Right lobe of liver (tissue), 6 donors: ENCODE data around the gene HYAL1. TPM values are rescaled to one million over a fixed set of nuclear protein-coding genes. Genes with fewer than 3 reads are reported as not detected.

Source experiments
- ATAC-seq, 4 donors: fragments of 200-7000 bp; cut with Tn5 transposase; one replicate each; pipeline ENCODE4 v1.9.1; 2020; ENCODE audit warnings: mild to moderate bottlenecking in 4 of 4, moderate library complexity in 4 of 4
- DNase-seq, 3 donors: peaks; one replicate each; pipeline ENCODE4 v3.0.0-alpha.2; 2020
- H3K27ac ChIP-seq, 3 donors: fragments of 200-600 bp; one replicate each; pipeline ENCODE4 v1.8.0; 2022
- H3K27me3 ChIP-seq, 2 donors: fragments of 200-600 bp; one replicate each; pipeline ENCODE4 v1.8.0; 2022
- H3K36me3 ChIP-seq, 4 donors: fragments of 200-600 bp; sonication (generic) in 1 of 4; one replicate each; pipeline versions ENCODE4 v1.5.1 to v1.8.0; 2017 to 2022; ENCODE audit warnings: control low read depth in 1 of 4
- H3K4me1 ChIP-seq, 4 donors: fragments of 200-600 bp; sonication (generic) in 1 of 4; one replicate each; pipeline versions ENCODE4 v1.5.1 to v1.8.0; 2017 to 2022; ENCODE audit warnings: control low read depth in 1 of 4
- H3K4me3 ChIP-seq, 3 donors: fragments of 200-600 bp; one replicate each; pipeline ENCODE4 v1.8.0; 2022
- H3K9me3 ChIP-seq, 4 donors: fragments of 200-600 bp; sonication (generic) in 1 of 4; one replicate each; pipeline versions ENCODE4 v1.5.1 to v1.8.0; 2017 to 2022; ENCODE audit warnings: control low read depth in 1 of 4
- CTCF ChIP-seq, 4 donors: fragments of 200-600 bp in 3 of 4; fragments of 450-650 bp in 1 of 4; IDR thresholded peaks; one replicate each; pipeline versions ENCODE4 v1.5.1 to v1.8.0; 2016 to 2022; ENCODE audit warnings: antibody characterized with exemption in 4 of 4, mild to moderate bottlenecking in 2 of 4
- POLR2A ChIP-seq: fragments of 450-650 bp; IDR thresholded peaks from one replicate; pipeline ENCODE4 v1.6.1; 2017; ENCODE audit warnings: antibody characterized with exemption, mild to moderate bottlenecking
- WGBS: methylation state at CpG from one replicate; pipeline ENCODE4 v1.1.6; 2018; ENCODE audit warnings: low coverage, low lambda C conversion rate; ENCODE audit not compliant: insufficient coverage; ENCODE audit errors: missing lambda C conversion rate; 5-methylcytosine and 5-hydroxymethylcytosine counted together
- intact Hi-C, 2 donors: fragments of 100-400 bp; cut with DNase I; formaldehyde crosslinking; loops; one replicate each; pipeline versions ENCODE4 v1.11.2 to v1.14.1; 2022
- total RNA-seq, 6 experiments: library from RNA; depleted of rRNA in 2 of 6; stranded (reverse); fragments of >200 nt in 2 of 6; fragmentation: NEBNext Ultra II Directional in 3 of 6; extraction: Animal tissue kit (Norgen Biotek cat#: 25700) in 3 of 6; gene quantifications; one replicate each; pipeline versions ENCODE4 v1.1.0 to v1.2.4, GENCODE V29; 2016 to 2023
- donor health status: DM: no; HTN: yes; CAD: no.
- donor health status: DM: no; HTN: no; CAD: no.
- donor health status: DM: no; HTN: no; CAD: no.
- donor health status: DM: no; HTN: yes; CAD: no.
- donor health status: DM: no; HTN: yes; CAD: no.

HYAL1 gene
- total RNA-seq, 6 experiments from 2014 or later, result 90.6 to 157 (median 136) TPM

GRCh38 chr3:50350527-50351322, 47.4 kb upstream of the HYAL1 start, which contains the start of the genes CYB561D2 and NPRL2:
CYB561D2 (plus strand) TSS chr3:50350862; CDS start chr3:50351434, 572 bp downstream.
NPRL2 (minus strand) TSS chr3:50350775; CDS start chr3:50350652, 123 bp downstream.
- ATAC-seq (peak; percentile 83 to 94 (median 92)), DNase-seq (peak; percentile 98 to 99 (median 99))
- Histone ChIP-seq H3K36me3 (peaks cover 0 to 29% (median 5%) of the 10 kb centered on the region in 4 donors), H3K27me3 (no peaks in the 10 kb centered on the region), H3K4me3 (peak within 1 kb of the TSS; percentile 74 to 78 (median 74)), H3K9me3 (no peaks in the 10 kb centered on the region), H3K4me1 (peaks cover 0 to 34% (median 12%) of the 10 kb centered on the region in 4 donors), H3K27ac (peak within 1 kb of the TSS; percentile 90 to 92 (median 91))
- WGBS, result no CpG with 5 or more reads among the region's 64 CpGs
- intact Hi-C loops, result no loop called here
- TF ChIP-seq CTCF (IDR thresholded peaks at IDR 0.05) (no peak), POLR2A (peak; percentile 89)

GRCh38 chr3:50350213-50350526, 46.8 kb upstream of the HYAL1 start:
- peaks cover 0 to 26% (median 5%) of the 10 kb centered on the region in 4 donors for H3K36me3 ChIP-seq
- 2% methylated on average over 5 of the region's 7 CpGs for WGBS
- intact Hi-C loops, result no loop called here
- no peaks in the 10 kb centered on the region for H3K27me3 ChIP-seq
- H3K4me3 ChIP-seq, result peak overlapping the region; percentile 74 to 78 (median 74)
- H3K9me3 ChIP-seq, result no peaks in the 10 kb centered on the region
- peaks cover 0 to 34% (median 10%) of the 10 kb centered on the region in 4 donors for H3K4me1 ChIP-seq
- DNase-seq, result no peak
- H3K27ac ChIP-seq, result peak overlapping the region; percentile 90 to 92 (median 91)
- TF ChIP-seq CTCF (IDR thresholded peaks at IDR 0.05) (no peak), POLR2A (no peak)
- ATAC-seq, result no peak

- Histone ChIP-seq H3K4me1 (peaks cover 0 to 31% (median 7%) of the 10 kb centered on the region in 4 donors), H3K4me3 (no peak overlapping the region), H3K27ac (no peak overlapping the region), H3K36me3 (peaks cover 0 to 5% (median 0%) of the 10 kb centered on the region in 4 donors), H3K27me3 (no peaks in the 10 kb centered on the region), H3K9me3 (no peaks in the 10 kb centered on the region)
- peak in 2 of 3 donors; percentile 72 to 75 for DNase-seq
- intact Hi-C loops, result loop anchor here (10.0 kb wide), 2 partner anchors 198 to 208 kb away; no protein-coding TSS in a partner anchor
- peak; percentile 7 to 29 (median 26) for ATAC-seq
- WGBS, result 0% methylated on average over 10 of the region's 14 CpGs
- TF ChIP-seq POLR2A (no peak), CTCF (IDR thresholded peaks at IDR 0.05) (peak; percentile 43 to 65 (median 56))
These were observed 43.9 kb upstream of the HYAL1 start for GRCh38 chr3:50347187-50347813.

- H3K4me3 ChIP-seq, result peak within 1 kb of the TSS in 1 of 3 donors; percentile 27
- H3K4me1 ChIP-seq, result peaks cover 0 to 21% (median 3%) of the 10 kb centered on the region in 4 donors
- peaks cover 0 to 5% (median 0%) of the 10 kb centered on the region in 4 donors for H3K36me3 ChIP-seq
- 29% methylated on average over 17 of the region's 45 CpGs for WGBS
- H3K27me3 ChIP-seq, result no peaks in the 10 kb centered on the region
- H3K9me3 ChIP-seq, result no peaks in the 10 kb centered on the region
- no peak within 1 kb of the TSS for H3K27ac ChIP-seq
- DNase-seq, result peak; percentile 71 to 76 (median 74)
- intact Hi-C loops, result loop anchor here (10.0 kb wide), 2 partner anchors 199 to 209 kb away; no protein-coding TSS in a partner anchor
- ATAC-seq, result peak; percentile 5 to 40 (median 18)
- TF ChIP-seq CTCF (IDR thresholded peaks at IDR 0.05) (no peak), POLR2A (no peak)
These were observed 42.3 kb upstream of the HYAL1 start, which contains the start of gene ZMYND10 for GRCh38 chr3:50345586-50346234. ZMYND10 (minus strand) TSS chr3:50345732; CDS start chr3:50345579, 153 bp downstream.
